CD4-positive, alpha-beta T cell treated with Interferon alpha-2 for 1 hour (primary cell): ENCODE measurements around the gene ZC3HAV1.
A peak's percentile ranks its signal among the peaks of the same experiment; 100 is the strongest.
"Not testable (repeated sequence)": the region's sequence is repeated elsewhere in the genome, so short reads cannot be mapped to it uniquely, and the experiment has no call there.

Experiments
- DNase-seq, 2 donors: peaks; one replicate each; pipeline ENCODE4 v3.0.0-alpha.2; 2020 to 2022

Gene ZC3HAV1

GRCh38 chr7:139112316-139112715 is 2.8 kb upstream of the ZC3HAV1 start:
- DNase-seq, result peak in 1 of 2 donors; percentile 24

DNA sequence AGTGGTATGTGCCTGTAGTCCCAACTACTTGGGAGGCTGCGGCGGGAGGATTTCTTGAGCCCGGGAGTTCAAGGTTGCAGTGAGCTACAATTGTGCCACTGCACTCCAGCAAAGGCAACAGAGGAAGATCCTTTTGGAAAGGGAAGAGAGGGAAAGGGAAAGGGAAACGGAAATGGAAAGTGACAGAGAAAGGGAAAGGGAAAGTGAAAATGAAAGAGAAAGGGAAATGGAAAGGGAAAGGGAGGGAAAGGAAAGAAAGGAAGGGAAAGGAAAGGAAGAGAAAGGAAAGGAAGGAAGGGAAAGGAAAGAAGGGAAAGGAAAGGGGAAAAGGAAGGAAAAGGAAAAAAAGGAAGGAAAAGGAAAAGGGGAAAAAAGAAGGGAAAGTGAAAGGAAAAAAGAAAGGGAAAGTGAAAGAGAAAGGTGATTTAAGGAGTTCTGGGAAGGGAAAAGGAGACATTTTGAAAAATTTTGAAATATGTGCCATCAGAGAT is 2.3 kb upstream of the ZC3HAV1 start:
- peak in 1 of 2 donors; percentile 54 for DNase-seq

GRCh38 chr7:139111147-139111546 is 1.6 kb upstream of the ZC3HAV1 start:
- no peak for DNase-seq

GRCh38 chr7:139109983-139110411 is 477 bp upstream of the ZC3HAV1 start:
- DNase-seq, result no peak

DNA sequence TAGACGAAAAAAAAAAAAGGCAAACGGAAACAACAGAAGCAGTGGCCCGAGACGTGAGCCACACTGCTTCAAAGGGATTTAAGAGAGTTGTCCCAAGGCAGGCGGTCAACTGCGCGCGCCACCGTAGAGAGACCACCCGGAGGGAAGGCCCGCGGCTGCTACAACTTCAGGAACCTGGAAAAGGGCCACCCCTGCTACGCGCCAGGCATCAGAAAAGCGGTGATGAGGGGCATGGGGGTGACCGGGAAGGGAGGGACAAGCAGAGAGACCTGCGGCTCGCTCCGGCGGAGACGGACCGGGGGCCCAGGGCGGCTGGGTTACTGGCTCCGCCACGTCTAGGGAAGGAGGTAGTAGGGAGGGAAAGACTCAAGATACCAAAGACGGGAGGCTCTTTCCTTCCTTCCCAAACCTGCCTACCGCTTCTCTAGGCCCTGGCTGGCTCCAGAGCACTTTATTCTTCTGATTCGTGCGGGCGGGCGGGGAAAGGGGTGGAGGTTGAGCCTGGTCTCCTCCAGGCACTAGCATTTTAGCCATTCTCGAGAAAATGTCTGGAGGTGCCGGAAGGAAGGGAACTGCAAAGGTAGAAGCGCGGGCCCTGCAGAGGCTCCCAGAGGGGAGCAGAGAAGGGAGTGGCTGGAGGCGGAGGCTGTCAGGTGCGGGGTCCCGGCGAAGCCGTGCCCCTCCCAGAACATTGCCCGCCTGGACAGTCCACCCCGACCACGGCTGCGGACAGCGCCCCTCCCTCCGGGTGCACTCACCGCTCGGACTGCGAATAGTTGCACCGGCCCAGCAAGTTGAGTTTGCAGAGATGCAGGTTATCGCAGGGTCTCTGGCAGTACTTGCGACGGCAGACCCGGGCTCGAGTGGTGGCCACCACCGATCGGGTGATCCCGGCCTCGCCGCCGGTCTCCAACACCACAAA is 993 bp downstream of the ZC3HAV1 start:
- peak in 1 of 2 donors; percentile 43 for DNase-seq

DNA sequence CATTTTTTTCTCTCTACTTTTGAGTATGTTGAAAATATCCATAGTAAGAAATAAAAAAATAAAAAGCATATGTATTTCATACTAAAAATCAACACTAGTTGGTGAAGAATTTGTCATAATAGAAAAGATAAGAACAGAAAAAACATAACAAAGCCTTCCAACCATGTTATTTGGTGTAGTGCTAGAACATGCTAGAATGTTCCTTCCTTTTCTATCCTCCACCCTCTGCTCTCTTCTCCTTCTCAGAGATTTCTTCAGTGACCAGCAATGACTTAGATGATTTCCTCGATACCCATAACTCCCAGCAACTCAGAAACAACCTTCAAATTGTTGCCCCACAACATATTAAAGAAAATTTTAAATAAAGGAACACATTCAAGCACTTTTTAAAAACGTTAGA is 2.6 kb downstream of the ZC3HAV1 start:
- peak in 1 of 2 donors; percentile 63 for DNase-seq

DNA sequence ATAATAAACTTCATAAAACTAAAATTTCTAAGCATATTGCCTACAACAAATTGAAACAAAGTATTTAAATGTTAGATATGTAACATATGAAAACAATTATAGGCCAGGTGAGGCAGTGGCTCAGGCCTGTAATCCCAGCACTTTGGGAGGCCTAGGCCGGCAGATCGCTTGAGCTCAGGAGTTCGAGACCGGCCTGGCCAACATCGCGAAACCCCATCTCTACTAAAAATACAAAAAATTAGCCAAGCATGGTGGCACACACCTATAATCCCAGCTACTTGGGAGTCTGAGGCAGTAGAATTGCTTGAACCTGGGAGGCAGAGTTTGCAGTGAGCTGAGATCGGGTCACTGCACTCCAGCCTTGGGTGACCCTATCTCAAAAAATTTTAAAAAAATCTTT is 3.3 kb downstream of the ZC3HAV1 start:
- DNase-seq, result peak in 1 of 2 donors; percentile 41

GRCh38 chr7:139105484-139105883 is 4.0 kb downstream of the ZC3HAV1 start:
- DNase-seq, result peak in 1 of 2 donors; percentile 27

DNA sequence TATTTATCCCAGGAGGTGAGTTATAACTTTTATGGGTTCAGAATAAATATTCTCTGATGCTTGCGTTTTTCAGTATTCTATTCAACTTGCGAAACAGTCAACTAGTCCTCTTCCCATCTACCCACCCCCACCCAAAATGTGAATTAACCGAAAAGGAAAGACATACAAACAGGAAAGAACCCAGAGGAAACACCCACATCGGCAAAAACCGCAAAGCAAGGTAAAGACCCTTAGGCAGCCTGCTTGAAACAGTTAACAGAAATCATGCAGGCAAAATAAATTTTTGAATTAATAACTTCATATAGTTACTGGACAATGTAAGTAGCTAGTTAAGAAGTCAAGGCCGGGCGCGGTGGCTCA is 5.4 kb downstream of the ZC3HAV1 start:
- DNase-seq, result peak in 1 of 2 donors; percentile 61

DNA sequence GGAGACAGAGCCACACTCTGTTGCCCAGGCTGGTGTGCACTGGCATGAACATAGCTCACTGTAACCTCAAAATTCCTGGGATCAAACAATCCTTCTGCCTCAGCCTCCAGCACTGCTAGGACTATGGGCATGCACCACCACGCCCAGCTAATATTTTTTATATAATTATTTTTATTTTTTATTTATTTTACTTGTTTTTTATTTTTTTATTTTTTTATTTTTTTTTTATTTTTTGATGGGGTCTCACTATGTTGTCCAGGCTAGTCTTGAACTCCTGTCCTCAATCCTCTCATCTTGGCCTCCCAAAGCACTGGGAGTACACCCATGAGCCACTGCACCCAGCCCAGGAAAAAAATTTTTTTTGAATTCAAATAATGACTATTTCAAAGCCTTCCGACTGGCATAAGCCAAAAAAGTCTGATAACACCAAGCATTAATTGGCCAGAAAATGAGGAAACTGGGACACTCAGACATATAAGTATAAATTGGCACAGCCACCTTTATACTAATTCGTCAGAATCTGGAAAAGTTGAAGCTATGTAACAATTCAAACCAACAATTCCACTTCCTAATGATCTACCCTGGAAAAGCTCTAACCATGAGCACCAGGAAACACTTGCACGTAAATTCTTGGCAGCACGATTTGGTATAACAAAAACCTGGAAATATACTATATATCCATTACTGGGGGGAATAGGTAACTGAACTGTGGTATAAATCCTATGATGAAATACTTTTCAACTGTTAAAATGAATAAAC is 6.3 kb downstream of the ZC3HAV1 start:
- peak in 1 of 2 donors; percentile 23 for DNase-seq

DNA sequence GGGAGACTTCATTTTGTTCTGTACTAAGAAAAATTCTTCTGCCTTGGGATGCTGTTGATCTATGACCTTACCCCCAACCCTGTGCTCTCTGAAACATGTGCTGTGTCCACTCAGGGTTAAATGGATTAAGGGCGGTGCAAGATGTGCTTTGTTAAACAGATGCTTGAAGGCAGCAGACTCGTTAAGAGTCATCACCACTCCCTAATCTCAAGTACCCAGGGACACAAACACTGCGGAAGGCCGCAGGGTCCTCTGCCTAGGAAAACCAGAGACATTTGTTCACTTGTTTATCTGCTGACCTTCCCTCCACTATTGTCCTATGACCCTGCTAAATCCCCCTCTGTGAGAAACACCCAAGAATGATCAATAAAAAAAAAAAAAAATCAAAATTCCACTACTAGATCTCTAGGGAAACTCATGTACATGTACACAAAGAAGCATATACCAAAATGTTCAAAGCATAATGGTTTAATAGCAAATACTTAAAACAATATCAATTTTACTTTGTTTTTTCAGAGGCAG is 7.8 kb downstream of the ZC3HAV1 start:
- DNase-seq, result not testable (repeated sequence)

DNA sequence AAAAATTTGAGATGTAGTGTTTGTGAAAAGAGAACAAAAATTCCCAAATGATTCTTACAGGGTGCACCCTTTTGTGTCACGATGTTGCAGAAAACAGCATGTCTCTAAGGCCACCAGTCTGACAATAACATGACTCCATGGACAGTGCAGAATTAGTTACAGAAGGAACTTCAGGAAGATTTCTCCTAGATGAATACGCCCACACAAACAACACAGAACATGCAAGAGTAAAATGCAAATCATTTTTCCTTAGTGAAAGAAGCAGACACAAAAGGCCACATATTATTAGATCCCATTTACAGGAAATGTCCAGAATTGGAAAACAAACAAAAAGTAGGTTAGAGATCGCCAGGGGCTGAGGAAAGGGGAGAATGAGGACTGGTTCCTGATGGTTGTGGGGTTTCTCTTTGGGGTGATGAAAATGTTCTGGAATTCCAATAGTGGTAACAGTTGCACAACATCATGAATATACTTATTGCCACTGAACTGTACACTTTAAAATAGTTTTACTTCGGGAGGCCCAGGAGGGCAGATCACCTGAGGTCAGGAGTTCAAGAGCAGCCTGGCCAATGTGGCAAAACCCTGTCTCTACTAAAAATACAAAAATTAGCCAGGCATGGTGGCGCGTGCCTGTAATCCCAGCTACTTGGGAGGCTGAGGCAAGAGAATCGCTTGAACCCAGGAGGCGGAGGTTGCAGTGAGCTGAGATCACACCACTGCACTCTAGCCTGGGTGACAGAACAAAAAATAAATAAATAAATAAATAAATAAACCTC is 10.2 kb downstream of the ZC3HAV1 start:
- peak in 1 of 2 donors; percentile 10 for DNase-seq

GRCh38 chr7:139095194-139095659 is 14.3 kb downstream of the ZC3HAV1 start:
- peak; percentile 86 to 92 for DNase-seq

- DNase-seq, result no peak
These were observed 14.9 kb downstream of the ZC3HAV1 start for GRCh38 chr7:139094596-139094995.

- DNase-seq, result no peak
These were observed 15.5 kb downstream of the ZC3HAV1 start for GRCh38 chr7:139094030-139094429.

DNA sequence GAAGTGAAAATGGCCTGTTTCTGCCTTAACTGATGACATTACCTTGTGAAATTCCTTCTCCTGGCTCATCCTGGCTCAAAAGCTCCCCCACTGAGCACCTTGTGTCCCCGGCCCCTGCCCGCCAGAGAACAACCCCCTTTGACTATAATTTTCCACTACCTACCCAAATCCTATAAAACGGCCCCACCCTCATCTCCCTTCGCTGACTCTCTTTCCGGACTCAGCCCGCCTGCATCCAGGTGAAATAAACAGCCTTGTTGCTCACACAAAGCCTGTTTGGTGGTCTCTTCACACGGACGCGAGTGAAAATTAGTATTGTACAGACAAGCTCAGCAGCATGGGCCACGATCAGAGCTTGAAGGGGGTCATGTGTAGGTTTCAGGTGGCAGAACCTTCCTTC is 16.0 kb downstream of the ZC3HAV1 start:
- DNase-seq, result not testable (repeated sequence)

DNA sequence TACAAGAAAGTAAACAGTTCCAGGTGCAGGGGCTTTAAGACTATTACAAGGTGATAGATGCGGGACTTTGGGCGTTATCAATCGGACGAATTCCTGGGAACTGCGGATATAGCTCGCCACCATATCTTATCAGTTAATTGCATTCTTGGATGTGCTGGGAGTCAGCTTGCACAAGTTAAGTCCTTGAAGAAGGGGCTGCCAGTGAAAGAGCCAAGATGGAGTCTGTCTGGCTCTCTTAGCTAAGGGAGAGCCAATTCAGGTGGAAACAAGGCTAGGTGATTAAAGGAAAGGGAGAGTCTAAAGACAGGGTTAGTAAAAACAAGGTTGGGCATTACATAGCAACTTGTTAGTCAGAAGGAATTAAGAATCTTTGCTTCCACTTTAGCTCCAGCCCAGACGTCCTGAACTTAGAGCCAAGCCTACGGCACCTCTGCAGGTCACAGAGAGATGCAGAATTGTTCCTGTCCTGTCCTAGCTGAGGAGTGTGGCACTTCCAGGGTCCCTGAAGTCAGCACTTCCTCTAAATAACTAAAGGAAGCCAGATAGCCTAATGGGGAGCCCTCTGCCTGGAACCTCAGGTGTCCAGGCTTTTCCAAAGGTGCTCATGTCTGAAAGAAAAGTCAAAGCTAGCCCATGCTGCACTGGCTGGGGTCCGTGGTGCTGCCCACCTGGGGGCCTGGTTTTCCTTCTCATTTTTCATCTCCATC is 17.3 kb downstream of the ZC3HAV1 start:
- no peak for DNase-seq

GRCh38 chr7:139091677-139091996 is 17.9 kb downstream of the ZC3HAV1 start:
- no peak for DNase-seq

GRCh38 chr7:139089118-139089517 is 20.4 kb downstream of the ZC3HAV1 start:
- DNase-seq, result no peak

GRCh38 chr7:139088268-139088667 is 21.3 kb downstream of the ZC3HAV1 start:
- DNase-seq, result peak in 1 of 2 donors; percentile 33

GRCh38 chr7:139087212-139087611 is 22.3 kb downstream of the ZC3HAV1 start:
- DNase-seq, result no peak

- DNase-seq, result peak in 1 of 2 donors; percentile 23
These were observed 23.1 kb downstream of the ZC3HAV1 start for GRCh38 chr7:139086454-139086853.
